ENCODE measurements around the gene SIK3.
"Not testable (repeated sequence)": the region's sequence is repeated elsewhere in the genome, so short reads cannot be mapped to it uniquely, and the experiment has no call there.

Gene SIK3

GRCh38 chr11:117075186-117075585 lies 23.0 kb downstream of the SIK3 start:
- no peak for DNase-seq

GRCh38 chr11:117074119-117074518 lies 24.1 kb downstream of the SIK3 start:
- DNase-seq, result no peak

GRCh38 chr11:117073539-117073938 lies 24.7 kb downstream of the SIK3 start:
- DNase-seq, result no peak

GRCh38 chr11:117072517-117073461 lies 25.4 kb downstream of the SIK3 start:
- DNase-seq, result no peak

GRCh38 chr11:117071344-117071787 lies 26.9 kb downstream of the SIK3 start:
- no peak for DNase-seq

GRCh38 chr11:117070016-117070415 lies 28.2 kb downstream of the SIK3 start:
- DNase-seq, result no peak

GRCh38 chr11:117068303-117068860 lies 29.8 kb downstream of the SIK3 start:
- no peak for DNase-seq

- DNase-seq, result no peak
Measured at GRCh38 chr11:117066959-117067358, 31.3 kb downstream of the SIK3 start.

- no peak for DNase-seq
Measured at GRCh38 chr11:117064275-117064674, 34.0 kb downstream of the SIK3 start.

- DNase-seq, result no peak
Measured at GRCh38 chr11:117062498-117062897, 35.7 kb downstream of the SIK3 start.

- DNase-seq, result no peak
Measured at GRCh38 chr11:117061256-117061655, 37.0 kb downstream of the SIK3 start.

GRCh38 chr11:117059611-117060148 lies 38.5 kb downstream of the SIK3 start:
- DNase-seq, result no peak

- no peak for DNase-seq
Measured at GRCh38 chr11:117058761-117059261, 39.4 kb downstream of the SIK3 start.

GRCh38 chr11:117057727-117058126 lies 40.5 kb downstream of the SIK3 start:
- DNase-seq, result no peak

- DNase-seq, result no peak
Measured at GRCh38 chr11:117057317-117057716, 40.9 kb downstream of the SIK3 start.

- DNase-seq, result no peak
Measured at GRCh38 chr11:117055469-117055868, 42.8 kb downstream of the SIK3 start.

GRCh38 chr11:117054382-117054781 lies 43.8 kb downstream of the SIK3 start:
- DNase-seq, result no peak

- DNase-seq, result no peak
Measured at GRCh38 chr11:117052196-117053149, 45.8 kb downstream of the SIK3 start.

- DNase-seq, result not testable (repeated sequence)
Measured at GRCh38 chr11:117050121-117050520, 48.1 kb downstream of the SIK3 start.

- DNase-seq, result not testable (repeated sequence)
Measured at GRCh38 chr11:117046627-117047026, 51.6 kb downstream of the SIK3 start.

GRCh38 chr11:117045956-117046355 lies 52.3 kb downstream of the SIK3 start:
- no peak for DNase-seq

GRCh38 chr11:117045196-117045595 lies 53.0 kb downstream of the SIK3 start:
- DNase-seq, result no peak

Data from stimulated activated naive CD4-positive, alpha-beta T cell (primary cell).